Measurements from ENCODE around the gene DDX19B.

DDX19B gene

DNA sequence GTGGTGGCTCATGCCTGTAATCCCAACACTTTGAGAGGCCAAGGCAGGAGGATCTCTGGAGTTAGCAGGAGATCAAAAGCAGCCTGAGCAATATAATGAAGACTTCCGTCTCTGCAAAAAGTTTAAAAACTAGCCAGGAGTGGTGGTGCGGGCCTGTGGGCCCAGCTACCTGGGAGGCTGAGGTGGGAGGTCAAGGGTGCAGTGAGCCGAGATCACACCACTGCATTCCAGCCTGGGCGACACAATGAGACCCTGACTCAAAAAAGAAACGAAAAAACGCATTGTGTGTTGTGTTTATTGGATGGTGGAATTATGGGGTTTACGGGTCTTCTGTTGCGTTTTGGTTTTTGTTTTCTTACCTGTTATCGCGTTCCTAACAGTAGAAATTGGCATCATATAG, 46.9 kb downstream of the DDX19B start:
- Histone ChIP-seq H3K4me3 (ENCODE audit: insufficient read depth in 1 of 2, low read depth in 1 of 2, low read length in 2 of 2) (peak overlapping the region in 1 of 2 experiments; percentile 83), H3K18ac (ENCODE audit: low read depth in 1 of 2, low read length in 2 of 2) (no peak overlapping the region), H2BK15ac (ENCODE audit: low read depth, poor library complexity, severe bottlenecking) (no peak overlapping the region), H3K27ac (ENCODE audit: low read length, poor library complexity, severe bottlenecking) (no peak overlapping the region), H4K91ac (ENCODE audit: low read length) (peak overlapping the region; percentile 75), H3K4me1 (ENCODE audit: control insufficient read depth, insufficient read depth, low read depth, low read length) (peaks cover 7% of the 10 kb centered on the region), H3K14ac (ENCODE audit: low read length in 2 of 2) (no peak overlapping the region), H3K9me3 (ENCODE audit: control insufficient read depth, low read length) (no peaks in the 10 kb centered on the region), H3K27me3 (ENCODE audit: control insufficient read depth in 1 of 2, insufficient read depth in 1 of 2, low read length in 2 of 2) (no peaks in the 10 kb centered on the region), H2BK12ac (ENCODE audit: low read length in 2 of 2) (peak overlapping the region in 1 of 2 experiments; percentile 79), H4K8ac (ENCODE audit: low read length) (peak overlapping the region; percentile 95), H2BK120ac (ENCODE audit: low read depth, low read length) (no peak overlapping the region), H3K36me3 (ENCODE audit: control insufficient read depth in 1 of 2, insufficient read depth in 2 of 2, low read depth in 1 of 2, low read length in 2 of 2) (peaks cover under 1 to 4% of the 10 kb centered on the region in 2 experiments), H2BK5ac (ENCODE audit: low read depth, low read length, poor library complexity, severe bottlenecking) (no peak overlapping the region), H3K79me1 (replicated peaks; ENCODE audit: low read length, poor library complexity, severe bottlenecking) (peaks cover 7% of the 10 kb centered on the region), H3K23ac (ENCODE audit: low read length in 2 of 2) (no peak overlapping the region), H2AK5ac (ENCODE audit: low read length, severe bottlenecking) (peak overlapping the region; percentile 65), H3K9ac (ENCODE audit: low read length) (peak overlapping the region; percentile 92), H3K4me2 (ENCODE audit: low read length, poor library complexity, severe bottlenecking) (no peak overlapping the region), H3K4ac (ENCODE audit: low read depth in 1 of 2, low read length in 2 of 2) (no peak overlapping the region), H2AFZ (ENCODE audit: low read depth, low read length) (no peak overlapping the region)
- DNase-seq = no peak
- WGBS = over 99% methylated on average over 10 of the region's 10 CpGs

DNA sequence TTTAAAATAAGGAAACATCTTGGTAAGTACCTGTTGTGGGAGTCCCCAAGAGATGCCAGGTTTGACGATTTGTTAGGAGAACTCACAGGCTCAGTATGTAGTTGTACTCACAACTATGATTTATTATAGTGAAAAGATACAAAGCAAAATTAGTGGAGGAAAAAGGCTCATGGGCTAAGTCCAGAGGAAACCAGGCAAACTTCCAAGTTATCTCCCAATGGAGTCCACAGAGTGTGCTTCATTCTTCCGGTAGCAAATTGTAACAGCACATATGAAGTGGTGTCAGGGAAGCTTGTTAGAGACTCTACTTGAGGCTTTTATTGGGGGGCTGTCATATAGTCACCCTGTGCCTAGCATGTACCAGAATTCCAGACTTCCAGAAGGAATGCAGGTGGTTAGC, 50.0 kb downstream of the DDX19B start:
- H3K4me3 ChIP-seq (ENCODE audit: insufficient read depth in 1 of 2, low read depth in 1 of 2, low read length in 2 of 2) = peak overlapping the region in 1 of 2 experiments; percentile 35
- H2BK120ac ChIP-seq (ENCODE audit: low read depth, low read length) = no peak overlapping the region
- H3K79me1 ChIP-seq (replicated peaks; ENCODE audit: low read length, poor library complexity, severe bottlenecking) = peaks cover 10% of the 10 kb centered on the region
- H3K14ac ChIP-seq (ENCODE audit: low read length in 2 of 2) = no peak overlapping the region
- H2BK12ac ChIP-seq (ENCODE audit: low read length in 2 of 2) = no peak overlapping the region
- H3K4me2 ChIP-seq (ENCODE audit: low read length, poor library complexity, severe bottlenecking) = no peak overlapping the region
- H3K4ac ChIP-seq (ENCODE audit: low read depth in 1 of 2, low read length in 2 of 2) = no peak overlapping the region
- H3K9me3 ChIP-seq (ENCODE audit: control insufficient read depth, low read length) = no peaks in the 10 kb centered on the region
- no peaks in the 10 kb centered on the region for H3K27me3 ChIP-seq (ENCODE audit: control insufficient read depth in 1 of 2, insufficient read depth in 1 of 2, low read length in 2 of 2)
- no peak overlapping the region for H3K23ac ChIP-seq (ENCODE audit: low read length in 2 of 2)
- H3K27ac ChIP-seq (ENCODE audit: low read length, poor library complexity, severe bottlenecking) = no peak overlapping the region
- no peak overlapping the region for H2BK5ac ChIP-seq (ENCODE audit: low read depth, low read length, poor library complexity, severe bottlenecking)
- no peak overlapping the region for H4K8ac ChIP-seq (ENCODE audit: low read length)
- no peak overlapping the region for H2AFZ ChIP-seq (ENCODE audit: low read depth, low read length)
- DNase-seq = no peak
- peak overlapping the region; percentile 26 for H3K9ac ChIP-seq (ENCODE audit: low read length)
- 100% methylated on average over 2 of the region's 2 CpGs for WGBS
- H3K18ac ChIP-seq (ENCODE audit: low read depth in 1 of 2, low read length in 2 of 2) = no peak overlapping the region
- H2BK15ac ChIP-seq (ENCODE audit: low read depth, poor library complexity, severe bottlenecking) = no peak overlapping the region
- no peak overlapping the region for H2AK5ac ChIP-seq (ENCODE audit: low read length, severe bottlenecking)
- no peak overlapping the region for H4K91ac ChIP-seq (ENCODE audit: low read length)
- peaks cover 12 to 23% of the 10 kb centered on the region in 2 experiments for H3K36me3 ChIP-seq (ENCODE audit: control insufficient read depth in 1 of 2, insufficient read depth in 2 of 2, low read depth in 1 of 2, low read length in 2 of 2)
- peaks cover 7% of the 10 kb centered on the region for H3K4me1 ChIP-seq (ENCODE audit: control insufficient read depth, insufficient read depth, low read depth, low read length)

DNA sequence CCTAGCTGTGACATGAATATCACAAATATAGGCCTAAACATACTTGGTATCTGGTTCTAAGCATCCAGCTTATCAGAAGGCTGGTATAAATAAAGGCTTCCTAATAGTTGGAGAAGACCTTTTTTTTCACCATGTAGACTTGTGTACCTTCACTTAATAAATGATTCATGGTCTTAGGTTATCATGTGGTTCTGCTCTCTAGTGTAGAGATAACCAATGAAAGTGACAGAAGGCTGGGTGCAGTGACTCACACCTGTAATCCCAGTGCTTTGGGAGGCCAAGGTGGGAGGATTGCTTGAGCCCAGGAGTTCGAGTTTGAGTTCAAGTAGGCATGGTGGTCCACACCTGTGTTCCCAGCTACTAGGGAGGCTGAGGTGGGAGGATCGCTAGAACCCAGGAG, 50.8 kb downstream of the DDX19B start:
- Histone ChIP-seq H3K27me3 (ENCODE audit: control insufficient read depth in 1 of 2, insufficient read depth in 1 of 2, low read length in 2 of 2) (no peaks in the 10 kb centered on the region), H2BK12ac (ENCODE audit: low read length in 2 of 2) (no peak overlapping the region), H3K4me3 (ENCODE audit: insufficient read depth in 1 of 2, low read depth in 1 of 2, low read length in 2 of 2) (peak overlapping the region in 1 of 2 experiments; percentile 35), H4K91ac (ENCODE audit: low read length) (no peak overlapping the region), H3K9ac (ENCODE audit: low read length) (no peak overlapping the region), H4K8ac (ENCODE audit: low read length) (no peak overlapping the region), H2BK15ac (ENCODE audit: low read depth, poor library complexity, severe bottlenecking) (no peak overlapping the region), H2BK120ac (ENCODE audit: low read depth, low read length) (no peak overlapping the region), H3K9me3 (ENCODE audit: control insufficient read depth, low read length) (no peaks in the 10 kb centered on the region), H3K36me3 (ENCODE audit: control insufficient read depth in 1 of 2, insufficient read depth in 2 of 2, low read depth in 1 of 2, low read length in 2 of 2) (peaks cover 15 to 28% of the 10 kb centered on the region in 2 experiments), H3K23ac (ENCODE audit: low read length in 2 of 2) (no peak overlapping the region), H2BK5ac (ENCODE audit: low read depth, low read length, poor library complexity, severe bottlenecking) (no peak overlapping the region), H3K4me2 (ENCODE audit: low read length, poor library complexity, severe bottlenecking) (no peak overlapping the region), H3K4me1 (ENCODE audit: control insufficient read depth, insufficient read depth, low read depth, low read length) (peaks cover 7% of the 10 kb centered on the region), H3K4ac (ENCODE audit: low read depth in 1 of 2, low read length in 2 of 2) (no peak overlapping the region), H2AK5ac (ENCODE audit: low read length, severe bottlenecking) (no peak overlapping the region), H2AFZ (ENCODE audit: low read depth, low read length) (no peak overlapping the region), H3K79me1 (replicated peaks; ENCODE audit: low read length, poor library complexity, severe bottlenecking) (peaks cover 13% of the 10 kb centered on the region), H3K14ac (ENCODE audit: low read length in 2 of 2) (no peak overlapping the region), H3K18ac (ENCODE audit: low read depth in 1 of 2, low read length in 2 of 2) (no peak overlapping the region), H3K27ac (ENCODE audit: low read length, poor library complexity, severe bottlenecking) (no peak overlapping the region)
- 100% methylated on average over 2 of the region's 2 CpGs for WGBS
- DNase-seq = no peak

DNA sequence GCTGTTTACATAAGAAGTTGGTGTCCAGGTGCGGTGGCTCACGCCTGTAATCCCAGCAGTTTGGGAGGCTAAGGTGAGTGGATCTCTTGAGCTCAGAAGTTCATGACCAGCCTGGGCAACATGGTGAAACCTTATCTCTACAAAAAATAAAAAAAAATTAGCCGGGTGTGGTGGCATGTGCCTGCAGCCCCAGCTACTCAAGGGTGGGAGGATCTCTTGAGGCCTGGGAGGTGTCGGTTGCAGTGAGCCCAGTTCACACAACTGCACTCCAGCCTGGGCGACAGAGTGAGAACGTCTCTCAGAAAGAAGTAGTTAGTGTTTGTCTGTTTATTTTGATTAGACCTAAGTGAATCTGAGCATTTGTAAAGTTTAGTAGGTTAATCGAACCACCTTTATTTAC, 60.6 kb downstream of the DDX19B start:
- Histone ChIP-seq H2AFZ (ENCODE audit: low read depth, low read length) (no peak overlapping the region), H3K79me1 (replicated peaks; ENCODE audit: low read length, poor library complexity, severe bottlenecking) (peaks cover 8% of the 10 kb centered on the region), H3K36me3 (ENCODE audit: control insufficient read depth in 1 of 2, insufficient read depth in 2 of 2, low read depth in 1 of 2, low read length in 2 of 2) (peaks cover 67 to 90% of the 10 kb centered on the region in 2 experiments), H3K4me1 (ENCODE audit: control insufficient read depth, insufficient read depth, low read depth, low read length) (no peaks in the 10 kb centered on the region), H3K18ac (ENCODE audit: low read depth in 1 of 2, low read length in 2 of 2) (no peak overlapping the region), H2BK12ac (ENCODE audit: low read length in 2 of 2) (no peak overlapping the region), H3K4ac (ENCODE audit: low read depth in 1 of 2, low read length in 2 of 2) (no peak overlapping the region), H2BK15ac (ENCODE audit: low read depth, poor library complexity, severe bottlenecking) (no peak overlapping the region), H3K4me2 (ENCODE audit: low read length, poor library complexity, severe bottlenecking) (no peak overlapping the region), H3K14ac (ENCODE audit: low read length in 2 of 2) (no peak overlapping the region), H2BK120ac (ENCODE audit: low read depth, low read length) (no peak overlapping the region), H3K9ac (ENCODE audit: low read length) (no peak overlapping the region), H2BK5ac (ENCODE audit: low read depth, low read length, poor library complexity, severe bottlenecking) (no peak overlapping the region), H3K27me3 (ENCODE audit: control insufficient read depth in 1 of 2, insufficient read depth in 1 of 2, low read length in 2 of 2) (no peaks in the 10 kb centered on the region), H4K91ac (ENCODE audit: low read length) (no peak overlapping the region), H3K9me3 (ENCODE audit: control insufficient read depth, low read length) (no peaks in the 10 kb centered on the region), H4K8ac (ENCODE audit: low read length) (no peak overlapping the region), H2AK5ac (ENCODE audit: low read length, severe bottlenecking) (no peak overlapping the region), H3K4me3 (ENCODE audit: insufficient read depth in 1 of 2, low read depth in 1 of 2, low read length in 2 of 2) (no peak overlapping the region), H3K23ac (ENCODE audit: low read length in 2 of 2) (no peak overlapping the region), H3K27ac (ENCODE audit: low read length, poor library complexity, severe bottlenecking) (no peak overlapping the region)
- WGBS = 95% methylated on average over 6 of the region's 7 CpGs
- DNase-seq = no peak

All from mesenchymal stem cell (in vitro differentiated cells and primary cell).